HG02588 (cell line): ENCODE results near the gene ACSM3.
"Not testable (repeated sequence)": the region's sequence is repeated elsewhere in the genome, so short reads cannot be mapped to it uniquely, and the experiment has no call there.

Experiments used
- ATAC-seq: cut with Tn5 transposase; IDR thresholded peaks from one replicate; pipeline ENCODE4 v1.9.1; 2021; ENCODE audit warnings: mild to moderate bottlenecking, moderate library complexity; ENCODE audit not compliant: unreplicated experiment

Gene ACSM3

GRCh38 chr16:20803561-20804214 is 39.9 kb downstream of the ACSM3 start:
- no peak for ATAC-seq

DNA sequence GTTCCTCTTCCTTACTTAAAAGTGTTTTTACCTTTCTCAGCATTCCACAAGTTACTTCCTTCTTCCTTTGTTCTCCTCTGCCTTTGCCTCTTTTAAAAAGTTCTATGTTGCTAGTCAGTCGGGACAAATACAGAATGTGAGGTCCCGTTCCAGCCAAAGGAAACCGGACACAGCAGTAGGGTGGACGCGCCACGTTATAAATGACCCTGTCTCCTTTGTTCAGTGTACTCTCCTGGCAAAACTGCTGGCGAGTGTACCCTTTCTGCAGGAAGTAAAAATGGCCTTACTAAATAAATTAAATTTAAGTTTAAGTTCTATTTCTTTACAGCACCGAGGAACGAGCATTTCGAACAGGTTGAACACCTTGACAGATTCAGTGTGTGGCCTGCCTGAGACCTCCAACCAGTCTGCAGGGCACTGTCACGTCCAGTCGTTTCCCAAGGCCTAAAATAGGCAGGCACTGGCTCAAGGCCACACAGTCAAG is 41.9 kb downstream of the ACSM3 start:
- ATAC-seq = not testable (repeated sequence)

DNA sequence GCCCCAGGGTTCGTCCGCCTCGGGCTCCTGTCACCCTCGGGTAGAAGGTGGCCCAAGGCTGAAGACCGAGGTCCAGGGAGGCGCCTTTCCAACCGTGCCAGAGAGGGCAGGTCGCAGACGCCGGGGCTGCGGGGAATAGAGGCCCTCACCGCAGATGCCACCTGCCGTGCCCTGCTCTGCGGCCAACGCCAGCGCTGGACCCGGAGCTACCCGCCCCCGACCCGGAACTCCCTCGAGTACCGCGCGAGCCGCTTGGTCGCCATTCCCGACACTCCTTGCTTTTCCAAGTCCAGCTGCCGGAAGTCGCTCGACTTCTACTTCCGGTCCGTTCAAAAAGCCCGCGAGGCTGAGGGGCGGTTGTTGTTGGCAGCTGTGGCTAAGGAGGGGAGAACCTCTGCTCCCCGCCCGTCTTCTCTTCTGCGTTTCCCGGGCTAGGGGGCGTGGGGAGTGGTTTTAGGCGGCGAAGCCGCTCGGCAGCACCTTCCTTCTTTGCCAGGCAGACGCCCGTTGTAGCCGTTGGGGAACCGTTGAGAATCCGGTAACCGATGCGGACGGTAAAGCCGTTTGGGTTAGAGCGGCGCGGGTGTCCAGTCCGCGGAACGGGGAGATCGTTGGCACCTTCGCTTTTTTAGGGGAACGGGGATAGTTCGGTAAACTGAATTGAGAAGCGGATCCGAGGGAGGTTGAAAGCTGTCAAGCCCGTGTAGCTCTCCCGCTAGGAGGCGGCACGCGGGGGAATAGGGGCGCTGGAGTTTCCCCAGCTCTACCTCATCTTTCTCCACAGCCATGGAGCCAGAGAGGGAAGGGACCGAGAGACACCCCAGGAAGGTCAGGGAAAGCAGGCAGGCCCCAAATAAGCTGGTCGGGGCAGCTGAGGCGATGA is 42.6 kb downstream of the ACSM3 start, which contains the start of the genes ERI2 and REXO5:
TSS of gene ERI2 (minus strand) at position 305 of the 883 bp plus-strand sequence. CDS start at position 263, 42 bp downstream.
TSS of gene REXO5 (plus strand) at position 360 of the 883 bp plus-strand sequence. CDS start at position 787, 427 bp downstream.
- peak; percentile 71 for ATAC-seq

GRCh38 chr16:20807862-20808261 is 44.0 kb downstream of the ACSM3 start:
- ATAC-seq = no peak

GRCh38 chr16:20811889-20812439 is 48.1 kb downstream of the ACSM3 start:
- ATAC-seq = no peak

- ATAC-seq = no peak
Observed at GRCh38 chr16:20812510-20812909, 48.7 kb downstream of the ACSM3 start.

- ATAC-seq = no peak
Observed at GRCh38 chr16:20814784-20815183, 51.0 kb downstream of the ACSM3 start.

DNA sequence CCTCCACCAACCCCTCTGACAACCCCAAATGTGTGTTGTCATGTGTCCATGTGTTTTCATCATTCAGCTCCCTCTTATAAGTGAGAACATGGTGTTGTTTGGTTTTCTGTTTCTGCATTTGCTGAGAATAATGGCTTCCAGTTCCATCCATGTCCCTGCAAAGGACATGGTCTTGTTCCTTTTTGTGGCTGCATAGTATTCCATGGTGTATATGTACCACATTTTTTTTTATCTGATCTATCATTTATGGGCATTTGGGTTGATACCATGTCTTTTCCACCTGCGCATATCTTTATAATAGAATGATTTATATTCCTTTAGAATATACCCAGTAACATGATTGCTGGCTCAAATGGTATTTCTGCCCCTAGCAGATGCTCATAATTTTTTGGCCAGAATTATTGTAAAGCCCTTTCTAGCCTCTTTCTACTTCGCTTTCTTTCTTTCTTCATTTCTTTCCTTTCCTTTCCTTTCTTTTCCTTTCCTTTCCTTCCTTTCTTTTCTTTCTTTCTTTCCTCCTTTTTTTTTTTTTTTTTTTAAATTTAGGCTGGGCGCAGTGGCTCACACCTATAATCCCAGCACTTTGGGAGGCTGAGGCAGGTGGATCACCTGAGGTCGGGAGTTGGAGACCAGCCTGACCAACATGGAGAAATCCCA is 55.2 kb downstream of the ACSM3 start:
- no peak for ATAC-seq

DNA sequence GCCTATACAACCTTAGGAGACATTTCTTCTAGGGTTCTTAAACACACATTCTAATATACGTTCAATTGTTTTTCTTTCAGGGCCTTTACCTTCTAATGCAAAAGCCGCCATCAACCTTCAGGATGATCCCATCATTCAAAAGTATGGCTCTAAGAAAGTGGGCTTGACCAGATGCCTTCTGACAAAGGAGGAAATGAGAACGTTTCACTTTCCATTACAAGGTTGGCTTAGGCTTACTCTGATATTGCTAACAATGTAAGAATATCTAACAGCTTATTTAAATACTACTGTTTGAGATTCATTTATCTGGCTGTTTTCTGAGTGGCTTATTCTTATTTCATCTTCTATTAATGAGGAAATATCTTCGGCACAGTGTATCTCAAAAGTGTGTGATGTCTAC is 57.9 kb downstream of the ACSM3 start:
- ATAC-seq = no peak

- ATAC-seq = no peak
Observed at GRCh38 chr16:20822521-20823325, 58.9 kb downstream of the ACSM3 start.

- no peak for ATAC-seq
Observed at GRCh38 chr16:20826039-20826566, 62.3 kb downstream of the ACSM3 start.

GRCh38 chr16:20829536-20829935 is 65.7 kb downstream of the ACSM3 start:
- ATAC-seq = no peak

DNA sequence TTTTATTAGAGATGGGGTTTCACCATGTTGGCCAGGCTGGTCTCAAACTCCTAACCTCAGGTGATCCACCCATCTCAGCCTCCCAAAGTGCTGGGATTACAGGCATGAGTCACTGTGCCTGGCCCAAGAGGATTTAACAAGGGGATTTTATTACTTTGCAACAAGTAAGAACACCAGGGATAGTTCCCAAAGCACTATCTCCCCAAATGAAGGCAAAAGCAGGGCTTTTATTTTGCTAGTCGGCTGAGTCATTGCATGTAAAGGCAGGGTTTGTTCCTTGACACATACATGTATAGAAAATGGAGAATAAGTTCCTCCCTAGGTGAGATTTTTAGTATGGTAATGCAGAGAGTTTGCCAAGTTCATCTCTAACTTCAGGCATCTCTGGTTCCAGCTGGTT is 66.6 kb downstream of the ACSM3 start:
- ATAC-seq = no peak

- ATAC-seq = no peak
Observed at GRCh38 chr16:20833086-20833485, 69.3 kb downstream of the ACSM3 start.

DNA sequence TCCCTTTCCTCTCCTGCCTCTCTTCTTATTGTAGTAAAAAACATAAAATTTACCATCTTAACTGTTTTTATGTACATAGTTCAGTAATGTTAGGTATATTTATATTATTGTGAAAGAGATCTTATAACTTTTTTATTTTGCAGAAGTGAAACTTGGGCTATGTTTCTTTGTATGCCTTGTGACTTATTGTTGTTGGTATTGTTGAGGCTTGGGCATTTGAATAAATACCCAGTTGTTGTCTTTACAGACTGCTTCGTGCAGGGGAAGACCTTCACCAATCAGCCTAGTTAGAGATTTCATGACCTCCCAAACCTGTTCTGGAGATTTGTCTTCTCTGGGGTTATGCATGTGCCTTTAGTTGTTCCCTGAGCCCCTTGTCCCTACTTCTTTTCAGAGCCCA is 74.4 kb downstream of the ACSM3 start:
- ATAC-seq = no peak

DNA sequence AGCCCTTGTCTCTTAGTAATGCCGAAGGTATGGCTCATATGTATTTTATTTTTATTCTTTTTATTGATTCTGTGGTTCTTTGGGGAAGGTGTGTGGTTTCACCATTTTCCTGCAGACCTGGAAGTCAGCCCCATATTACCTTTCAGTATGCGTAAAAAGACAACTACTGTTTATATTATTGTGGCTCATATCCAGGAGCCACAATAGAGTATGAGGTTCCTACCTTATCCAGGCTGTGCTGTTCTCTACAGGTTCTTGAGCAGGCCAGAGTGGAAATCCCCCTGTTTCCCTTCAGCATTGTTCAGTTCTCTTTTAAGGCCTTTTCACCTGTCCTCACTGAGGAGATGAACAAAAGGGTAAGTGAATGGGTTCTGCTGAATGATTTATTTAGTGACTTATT is 75.7 kb downstream of the ACSM3 start:
- no peak for ATAC-seq

GRCh38 chr16:20844054-20844453 is 80.2 kb downstream of the ACSM3 start:
- no peak for ATAC-seq

GRCh38 chr16:20844588-20844987 is 80.8 kb downstream of the ACSM3 start:
- no peak for ATAC-seq

GRCh38 chr16:20846030-20846429 is 82.2 kb downstream of the ACSM3 start:
- no peak for ATAC-seq

GRCh38 chr16:20846551-20846950 is 82.7 kb downstream of the ACSM3 start:
- ATAC-seq = no peak
